ENCODE data around the gene GCSAM.

The GCSAM gene

DNA sequence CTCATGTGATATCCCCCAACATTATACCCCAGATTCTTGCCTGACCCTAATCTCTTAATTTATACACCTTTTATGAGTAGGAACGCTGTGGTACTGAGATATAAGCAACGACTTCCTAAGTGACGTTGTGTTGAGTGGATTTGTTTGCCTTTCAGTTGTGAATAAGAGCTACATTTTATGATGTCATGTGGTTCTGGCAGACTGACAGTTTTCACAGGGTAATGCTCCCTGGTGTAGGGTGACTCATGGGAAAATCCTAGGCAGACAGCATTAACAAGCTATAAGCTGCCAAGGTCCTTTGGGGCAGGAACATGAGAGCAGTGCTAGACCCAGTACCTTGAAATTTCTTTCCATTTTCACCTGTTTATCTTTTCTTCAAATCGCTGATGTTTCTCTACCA, 35.7 kb downstream of the GCSAM start:
- DNase-seq, result peak; percentile 83

DNA sequence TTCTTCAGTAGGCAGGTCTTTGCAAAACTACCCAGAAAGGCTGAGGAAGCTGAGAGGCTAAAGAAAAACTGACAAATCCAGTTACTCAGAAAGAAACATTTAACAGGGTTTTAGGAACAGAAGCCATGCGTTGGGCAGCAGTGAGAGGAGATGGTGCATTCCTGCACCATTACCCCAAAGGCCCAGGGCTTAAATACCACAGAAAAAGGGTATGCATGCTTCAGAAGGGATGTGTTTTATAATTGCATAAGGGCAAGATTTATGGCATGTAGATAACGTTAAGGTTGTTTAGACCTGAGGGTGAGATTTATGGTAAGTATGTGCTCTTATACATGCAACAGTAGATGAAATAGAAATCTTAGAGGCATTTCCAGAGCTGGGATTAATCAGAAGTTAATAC, 36.9 kb downstream of the GCSAM start:
- no peak for DNase-seq

DNA sequence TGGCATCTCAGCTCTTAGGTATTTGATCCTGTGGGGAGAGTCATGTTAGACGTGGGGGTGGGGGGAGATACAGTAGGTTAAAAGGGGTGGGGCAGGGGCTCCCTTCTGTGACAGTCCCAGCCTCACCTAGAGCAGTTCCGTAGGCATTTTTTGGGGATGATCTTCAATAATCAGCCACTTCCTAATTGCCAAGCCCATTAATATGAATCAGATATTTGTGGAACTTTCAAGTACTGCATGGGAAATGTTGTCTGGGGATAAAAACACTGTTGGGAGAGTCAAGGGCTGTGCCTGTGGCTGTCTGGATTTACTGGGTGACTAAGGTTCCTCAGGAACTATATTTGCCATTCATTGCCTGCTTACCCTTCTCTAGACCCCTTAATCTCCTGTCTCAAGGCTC, 37.3 kb downstream of the GCSAM start:
- DNase-seq, result no peak

DNA sequence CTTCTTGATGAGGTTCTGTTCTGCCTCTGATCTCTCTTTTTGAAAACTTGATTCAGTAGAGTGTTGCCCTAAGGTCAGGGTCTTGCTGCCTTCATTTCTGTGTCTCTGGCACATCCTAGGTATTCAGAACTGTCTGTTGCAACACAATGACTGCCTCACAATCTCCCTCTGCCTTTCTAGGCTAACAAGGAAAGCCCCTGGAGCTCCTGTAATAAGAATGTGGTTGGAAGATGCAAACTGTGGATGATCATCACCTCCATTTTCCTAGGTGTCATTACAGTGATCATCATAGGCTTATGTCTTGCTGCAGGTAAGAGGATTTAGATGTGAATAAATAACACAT, 39.9 kb downstream of the GCSAM start:
- DNase-seq, result no peak

DNA sequence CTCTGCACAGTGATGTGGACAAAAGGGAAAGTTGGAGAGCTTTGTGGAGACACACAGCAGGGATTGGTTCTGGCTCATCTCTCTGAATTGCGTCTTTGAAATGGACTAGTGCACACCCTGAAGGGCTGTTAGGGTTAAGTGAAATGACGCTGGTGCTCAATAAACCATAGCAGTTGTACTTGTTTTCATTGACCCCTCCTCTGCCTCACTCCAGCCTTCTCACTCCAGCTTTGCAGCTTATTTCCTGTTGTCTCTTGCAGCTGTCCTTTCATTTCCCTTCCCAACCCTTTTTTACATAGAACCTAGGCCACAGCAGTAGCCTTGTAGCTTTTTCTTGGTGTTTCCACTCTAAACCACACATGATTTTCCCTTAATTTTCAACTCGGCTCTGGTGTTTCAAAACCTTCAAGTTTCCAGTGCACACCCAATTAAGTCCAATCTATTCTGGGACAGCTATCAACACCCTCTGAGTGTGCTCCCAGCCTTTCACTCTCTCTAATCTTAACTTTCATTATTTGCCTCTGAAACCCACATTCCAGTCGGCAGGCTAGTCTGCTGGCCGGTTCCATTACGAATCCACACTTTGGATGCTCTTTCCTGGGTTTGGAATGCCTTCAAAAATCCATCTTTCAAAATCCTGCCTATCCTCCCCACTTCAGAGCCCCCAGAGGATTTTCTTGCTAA, 40.4 kb downstream of the GCSAM start:
- DNase-seq, result peak; percentile 29

DNA sequence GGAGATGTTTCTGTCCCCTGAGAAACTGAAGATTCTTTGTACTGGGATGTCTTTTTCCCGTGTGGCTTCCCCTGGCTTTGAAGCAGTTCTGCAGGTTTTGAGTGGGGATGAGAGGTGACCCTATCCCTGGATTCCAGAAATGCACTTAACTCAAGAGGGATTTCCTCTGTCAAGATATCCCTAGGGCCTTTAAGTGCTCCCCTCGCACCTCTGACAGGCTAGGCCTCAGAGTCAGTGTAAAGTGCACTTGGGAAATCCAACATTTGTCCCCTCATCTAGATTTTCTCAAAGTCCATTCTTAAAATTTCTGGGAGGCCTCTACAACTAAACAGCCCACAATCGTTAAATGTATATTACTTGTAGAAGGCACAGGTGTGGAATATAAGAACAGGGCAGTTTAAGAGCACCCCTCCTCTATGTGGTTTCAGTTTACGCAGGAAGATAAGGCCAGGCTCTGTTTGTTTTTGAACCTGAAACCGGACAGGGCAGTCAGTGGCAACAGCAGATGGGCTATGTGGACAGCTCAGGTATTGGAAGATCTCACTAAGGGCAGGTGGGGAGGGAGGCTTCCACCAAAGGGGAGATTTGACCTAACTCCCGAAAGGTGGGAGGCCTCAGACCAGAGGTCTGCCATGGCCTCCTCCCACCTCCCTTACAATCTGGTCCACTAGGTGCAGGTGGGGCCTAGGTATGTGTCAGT, 42.0 kb downstream of the GCSAM start:
- peak; percentile 45 for DNase-seq

DNA sequence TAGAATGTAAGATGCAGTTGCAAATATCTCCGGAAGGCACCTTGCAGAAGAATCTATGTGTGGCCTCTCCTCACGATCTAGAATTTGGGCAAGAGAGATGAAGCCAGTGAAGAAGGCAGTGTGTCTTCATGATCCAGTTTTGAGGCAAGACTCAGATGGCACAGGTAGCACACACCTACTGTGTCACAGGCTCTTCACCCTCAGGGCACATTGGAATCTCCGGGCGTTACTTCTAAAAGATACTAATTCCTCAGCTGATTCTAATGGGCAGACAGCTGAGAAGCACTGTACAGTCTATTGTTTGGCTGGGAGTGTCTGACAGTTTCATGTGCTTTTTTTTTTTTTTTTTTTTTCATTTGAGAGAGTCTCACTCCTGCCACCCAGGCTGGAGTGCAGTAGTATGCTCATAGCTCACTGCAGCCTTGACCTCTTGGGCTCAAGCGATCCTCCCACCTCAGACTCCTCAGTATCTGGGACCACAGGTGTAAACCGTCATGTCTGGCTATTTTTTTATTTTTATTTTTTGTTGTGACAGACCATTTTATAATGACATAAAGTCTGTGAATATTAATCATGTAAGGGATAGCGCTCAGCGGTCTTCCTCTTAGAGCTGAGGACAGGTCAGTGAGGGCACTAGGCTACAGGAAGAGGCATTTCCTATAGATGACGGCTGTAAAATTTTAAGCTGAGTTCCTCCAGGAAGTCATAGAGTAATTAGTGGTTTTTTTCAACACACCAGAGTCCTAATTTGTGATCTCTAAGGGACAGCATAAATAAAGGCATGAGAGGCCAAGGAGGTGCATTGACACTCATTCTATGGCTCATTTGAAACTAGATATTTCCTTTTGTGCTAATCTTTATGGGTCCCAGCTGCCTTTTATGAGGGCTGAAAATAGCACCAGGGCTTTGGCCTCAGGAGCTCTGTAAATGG, 42.8 kb downstream of the GCSAM start:
- DNase-seq, result peak; percentile 80

DNA sequence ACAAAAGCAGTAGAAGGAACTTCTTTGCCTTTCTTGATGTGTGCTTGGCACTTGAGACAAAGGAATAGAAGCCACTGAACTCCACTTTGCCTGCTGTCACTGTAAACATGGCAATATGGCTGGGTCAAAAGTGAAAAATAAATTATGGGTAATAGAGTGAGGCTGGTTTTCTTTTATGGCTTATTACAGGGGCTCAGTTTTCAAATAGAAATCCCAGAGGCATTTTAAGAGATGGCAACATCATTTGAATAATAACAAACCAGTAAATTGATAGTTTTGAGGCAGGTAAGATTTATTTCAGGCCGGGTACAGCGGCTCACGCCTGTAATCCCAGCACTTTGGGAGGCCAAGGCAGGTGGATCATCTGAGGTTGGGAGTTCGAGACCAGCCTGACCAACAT, 44.1 kb downstream of the GCSAM start:
- DNase-seq, result peak; percentile 82

DNA sequence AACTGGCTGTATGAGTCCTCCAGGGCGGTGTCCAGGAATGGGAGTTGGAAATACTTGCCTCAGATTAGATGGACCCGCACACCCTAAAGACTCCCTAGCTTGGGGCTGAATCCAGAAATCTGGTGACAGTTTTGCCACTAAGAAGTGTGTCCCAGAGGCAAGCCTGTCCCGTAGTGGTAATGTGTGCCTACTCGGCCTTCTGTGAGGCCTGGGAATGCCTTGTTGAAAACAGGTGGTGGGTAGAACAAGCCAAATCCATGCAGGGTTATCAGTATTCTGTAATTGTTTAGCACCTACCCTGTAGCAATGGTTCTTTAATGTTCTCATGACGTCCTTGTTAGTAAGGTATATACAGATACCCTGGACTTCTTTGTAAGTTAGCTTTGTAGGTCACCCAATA, 45.3 kb downstream of the GCSAM start:
- DNase-seq, result no peak

DNA sequence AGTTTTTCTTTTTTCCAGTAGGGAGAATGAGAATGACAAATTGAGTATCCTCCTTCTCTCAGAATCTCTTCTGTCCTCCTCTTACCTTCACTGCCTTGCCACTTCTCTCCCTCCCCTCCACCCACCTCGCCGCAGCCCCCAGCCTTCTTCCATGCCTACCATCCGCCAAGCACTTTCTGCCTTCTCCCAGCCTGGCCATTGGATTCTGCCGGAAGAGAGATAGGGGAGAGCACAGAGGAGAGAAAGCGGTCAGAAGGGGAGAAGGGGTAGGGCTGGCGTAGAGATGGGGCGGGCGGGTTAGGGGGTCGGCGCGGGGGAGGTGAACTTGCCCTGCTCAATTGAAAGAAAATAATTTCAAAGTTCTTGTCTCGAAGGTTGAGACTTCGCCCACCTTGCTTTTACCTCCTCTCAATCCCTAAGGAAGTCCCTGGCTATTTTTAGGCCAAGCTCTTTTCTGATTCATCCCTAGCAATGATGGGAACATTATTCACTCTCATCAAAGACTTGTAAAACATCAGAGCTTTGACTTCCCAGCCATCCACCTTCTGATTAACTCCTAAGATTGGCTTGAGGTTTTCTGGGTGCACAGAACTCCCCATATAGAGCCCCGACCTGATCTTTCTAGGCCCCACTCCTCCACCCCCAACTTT, 46.0 kb downstream of the GCSAM start:
- peak; percentile 28 for DNase-seq

DNA sequence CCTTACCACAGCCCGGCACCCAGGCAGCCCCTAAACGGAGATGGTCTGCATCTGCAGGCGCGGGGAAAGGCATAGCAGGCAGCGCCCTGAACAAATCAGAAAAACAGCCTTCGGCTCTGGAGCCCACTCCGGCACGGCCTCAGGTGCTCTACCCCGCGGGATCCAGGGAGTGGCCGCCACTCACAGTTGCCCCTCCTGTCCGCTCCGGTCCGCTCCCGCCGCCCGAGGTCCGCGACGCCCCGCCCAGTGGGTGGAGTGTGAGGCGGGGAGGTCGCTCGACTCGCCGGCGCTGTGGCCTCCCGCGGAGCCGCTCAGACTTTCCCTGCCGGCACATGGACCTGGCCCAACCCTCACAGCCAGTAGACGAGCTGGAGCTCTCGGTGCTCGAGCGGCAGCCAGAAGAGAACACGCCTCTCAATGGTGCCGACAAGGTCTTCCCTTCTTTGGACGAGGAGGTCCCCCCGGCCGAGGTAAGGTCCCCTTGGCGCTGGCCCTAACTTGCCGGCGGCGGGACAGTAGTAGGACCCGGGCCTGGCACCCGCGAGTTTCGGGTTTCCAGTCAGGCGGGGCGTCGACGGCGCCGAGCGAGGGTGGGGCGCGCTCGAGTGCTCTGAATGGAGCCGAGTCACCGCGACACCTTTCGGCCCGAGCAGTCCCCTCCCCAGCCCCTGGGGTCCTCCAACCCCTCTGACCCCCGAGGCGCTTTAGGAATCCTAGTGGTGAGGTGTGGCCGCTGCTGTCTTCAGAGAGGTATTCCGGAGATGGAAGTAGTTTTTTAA, 46.8 kb downstream of the GCSAM start, which contains the start of gene C3orf52:
Gene C3orf52, plus strand, starts transcription at position 314 of the 779 bp plus-strand sequence. Its CDS starts 19 bp downstream, at position 333.
- DNase-seq, result peak; percentile 91

DNA sequence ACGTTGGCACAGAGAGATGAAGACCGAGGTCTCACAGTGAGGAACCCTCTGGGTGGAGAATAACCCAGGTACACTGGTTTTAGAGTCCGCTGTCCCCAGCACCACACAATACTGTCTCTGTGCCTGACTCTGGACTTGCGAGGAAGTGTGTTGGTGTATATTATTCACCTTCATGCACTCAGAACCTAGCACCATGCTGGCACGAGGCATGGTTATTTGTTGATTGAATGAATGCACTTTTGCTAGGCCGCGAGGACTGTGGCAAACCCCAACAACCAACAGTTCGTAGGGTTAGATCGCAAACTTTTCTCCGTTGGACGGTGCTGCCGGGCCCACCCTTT, 47.3 kb downstream of the GCSAM start:
- no peak for DNase-seq

DNA sequence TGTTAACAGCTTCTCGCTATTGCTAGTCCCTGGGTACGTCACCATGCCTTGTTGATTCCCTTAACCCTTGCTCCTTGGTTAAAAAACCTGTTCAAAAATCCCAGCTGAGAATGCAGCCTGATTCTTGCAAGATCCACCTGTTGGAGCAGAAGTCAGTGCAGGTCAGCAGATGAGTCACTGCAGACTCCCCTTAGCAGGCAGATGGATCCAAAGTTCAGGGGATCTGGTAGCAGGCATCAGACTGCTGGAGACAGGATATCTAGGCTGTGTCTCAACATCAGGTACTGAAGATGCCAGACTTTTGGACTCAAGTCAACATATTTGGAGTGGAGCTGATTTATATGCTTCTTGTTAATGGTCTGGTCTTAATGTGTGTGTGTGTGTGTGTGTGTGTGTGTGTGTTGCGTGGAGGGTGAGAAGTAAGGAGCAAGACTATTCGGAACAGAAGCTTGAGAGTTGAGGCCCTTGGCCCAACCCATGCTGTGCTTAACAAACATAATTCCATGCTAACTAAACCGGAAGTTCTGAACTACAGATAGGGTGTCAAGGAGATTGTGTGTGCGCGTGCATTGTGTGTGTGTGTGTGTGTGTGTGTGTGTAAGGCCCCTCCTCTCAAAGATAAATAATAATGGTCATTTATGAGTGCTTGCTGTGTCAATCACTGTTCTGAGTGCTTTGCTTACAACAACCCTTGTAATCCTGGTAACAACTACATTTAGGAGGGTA, 47.9 kb downstream of the GCSAM start:
- DNase-seq, result peak; percentile 29

DNA sequence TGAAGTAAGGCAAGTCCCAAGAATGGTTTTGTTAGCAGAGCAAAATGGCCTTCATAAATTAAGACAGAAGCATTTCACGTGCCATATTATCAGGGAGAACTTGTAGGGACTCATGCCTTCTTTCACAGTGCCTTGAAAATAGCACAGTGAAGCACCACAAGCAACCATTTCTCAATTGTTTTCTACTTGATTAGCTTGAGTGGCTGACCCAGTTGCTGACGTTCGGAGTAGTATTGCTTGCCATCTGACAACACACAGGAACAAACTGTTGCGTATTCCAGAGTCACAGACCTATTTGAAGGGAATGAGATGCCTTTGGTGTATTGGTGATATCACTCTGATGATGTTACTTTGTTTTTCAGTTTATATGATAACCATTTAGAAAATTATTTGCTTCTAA, 49.8 kb downstream of the GCSAM start:
- no peak for DNase-seq

DNA sequence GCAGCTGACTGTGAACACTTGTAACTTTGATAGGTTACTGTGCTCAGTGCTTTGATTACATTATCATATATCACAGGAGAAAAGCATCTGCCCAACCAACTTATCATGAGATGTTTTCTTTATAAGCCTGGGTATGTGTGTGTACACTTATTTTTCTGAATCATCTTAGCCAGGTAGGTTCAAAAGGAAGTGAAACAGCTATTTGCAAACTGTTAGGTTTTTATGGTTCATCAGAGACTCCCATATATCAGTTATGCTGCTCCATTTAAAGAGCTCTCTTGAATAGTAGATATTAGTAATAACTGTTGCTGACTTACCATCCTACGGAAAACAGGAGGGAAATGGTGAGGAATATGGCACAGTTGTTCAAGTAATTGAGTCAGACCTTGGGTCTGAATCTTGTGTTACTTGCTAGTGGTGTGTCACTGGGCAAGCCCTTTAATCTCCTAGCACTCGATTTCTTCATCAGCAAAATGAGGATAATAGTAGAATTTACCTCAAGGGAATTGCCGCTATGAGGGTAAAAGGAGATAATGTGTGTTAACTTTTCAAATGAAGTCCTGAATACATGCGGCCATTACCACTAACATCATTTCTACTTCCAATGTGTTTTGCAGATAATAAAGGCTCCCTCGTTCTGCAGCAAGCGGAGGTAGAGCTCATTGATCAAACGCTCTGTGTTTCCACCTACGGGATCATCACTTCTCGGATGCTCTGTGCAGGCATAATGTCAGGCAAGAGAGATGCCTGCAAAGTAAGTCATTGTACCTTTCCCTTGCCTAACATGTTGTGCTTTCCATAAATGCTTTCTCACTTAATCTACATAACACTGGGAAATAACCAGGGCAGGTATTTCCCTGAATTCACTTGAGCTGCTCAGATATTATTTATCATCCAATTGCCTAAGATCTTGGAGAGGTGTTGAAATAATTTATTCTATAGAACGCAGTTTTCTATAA, 54.6 kb downstream of the GCSAM start:
- no peak for DNase-seq

DNA sequence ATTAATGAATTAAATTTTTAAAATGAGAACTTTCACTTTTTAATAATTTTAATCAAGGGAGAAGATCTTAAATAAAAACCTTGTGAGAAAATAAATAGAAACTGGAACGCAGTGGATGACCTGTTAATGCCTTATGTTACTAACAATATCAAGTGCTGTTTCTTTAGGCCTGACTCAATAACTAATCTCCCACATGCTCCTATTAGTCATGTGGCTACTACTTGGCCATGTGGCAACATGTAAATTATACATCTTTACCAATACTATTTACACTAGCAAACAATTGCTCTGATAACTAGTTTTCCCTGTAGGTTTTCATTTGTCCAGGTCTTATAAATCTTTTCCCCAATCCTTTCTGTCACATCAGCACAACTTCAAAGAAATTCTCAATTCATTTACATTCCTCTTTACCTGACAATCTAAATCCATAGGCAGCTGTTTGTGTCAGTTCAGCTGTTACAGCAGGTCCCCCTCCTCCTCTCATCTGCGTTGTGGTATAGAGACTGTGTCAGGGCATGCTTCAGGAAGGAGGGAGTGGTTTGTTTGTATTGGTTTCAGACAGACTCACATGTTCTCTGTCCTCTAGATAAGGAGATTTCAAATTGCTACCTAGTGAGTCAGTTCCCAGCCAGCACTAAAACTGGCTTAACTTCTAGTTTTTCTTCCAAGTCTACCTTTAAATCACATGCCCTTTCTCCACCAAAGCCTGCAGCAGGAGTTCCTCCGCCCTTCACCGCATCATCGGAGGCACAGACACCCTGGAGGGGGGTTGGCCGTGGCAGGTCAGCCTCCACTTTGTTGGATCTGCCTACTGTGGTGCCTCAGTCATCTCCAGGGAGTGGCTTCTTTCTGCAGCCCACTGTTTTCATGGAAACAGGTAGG, 58.2 kb downstream of the GCSAM start:
- DNase-seq, result peak; percentile 73

DNA sequence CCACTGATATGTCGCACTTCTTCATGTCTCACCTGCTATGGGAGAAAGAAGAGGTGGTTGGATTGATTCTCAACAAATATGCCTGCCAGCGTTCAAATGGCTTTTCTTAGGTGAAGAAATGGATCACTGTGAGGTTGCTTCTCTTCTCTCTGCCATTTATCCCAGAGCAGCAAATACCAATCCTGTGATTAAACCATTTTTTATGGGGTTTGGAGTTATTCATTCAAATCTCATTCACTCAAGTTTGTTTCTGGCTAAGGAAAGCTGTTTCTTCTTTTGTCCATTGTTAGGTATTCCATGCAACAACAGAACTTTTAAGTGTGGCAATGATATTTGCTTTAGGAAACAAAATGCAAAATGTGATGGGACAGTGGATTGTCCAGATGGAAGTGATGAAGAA, 59.0 kb downstream of the GCSAM start:
- DNase-seq, result no peak

DNA sequence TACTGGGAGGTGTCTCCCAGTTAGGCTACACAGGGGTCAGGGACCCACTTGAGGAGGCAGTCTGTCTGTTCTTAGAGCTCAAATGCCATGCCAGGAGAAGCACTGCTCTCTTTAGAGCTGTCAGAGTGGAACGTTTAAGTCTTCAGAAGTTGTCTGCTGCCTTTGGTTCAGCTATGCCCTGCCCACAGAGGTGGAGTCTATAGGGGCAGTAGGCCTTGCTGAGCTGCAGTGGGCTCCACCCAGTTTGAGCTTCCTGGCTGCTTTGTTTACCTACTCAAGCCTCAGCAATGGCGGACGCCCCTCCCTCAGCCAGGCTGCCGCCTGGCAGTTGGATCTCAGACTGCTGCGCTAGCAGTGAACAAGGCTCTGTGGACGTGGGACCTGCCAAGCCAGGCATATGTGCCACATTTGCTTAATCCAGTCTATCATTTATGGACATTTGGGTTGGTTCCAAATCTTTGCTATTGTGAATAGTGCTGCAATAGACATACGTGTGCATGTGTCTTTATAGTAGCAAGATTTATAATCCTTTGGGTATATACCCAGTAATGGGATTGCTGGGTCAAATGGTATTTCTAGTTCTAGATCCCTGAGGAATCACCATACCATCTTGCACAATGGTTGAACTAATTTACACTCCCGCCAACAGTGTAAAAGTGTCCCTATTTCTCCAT, 60.5 kb downstream of the GCSAM start:
- DNase-seq, result peak; percentile 40

Measured in NCI-H69 (cell line).